HUES6 (cell line): ENCODE results near the gene HBA1.

Experiments used
- H3K27ac ChIP-seq: 2 replicates; pipeline ENCODE4 v1.7.0; 2013; ENCODE audit warnings: low read depth, mild to moderate bottlenecking, low read length, inconsistent platforms
- H3K27me3 ChIP-seq: 2 replicates; pipeline ENCODE4 v1.6.1; 2013; ENCODE audit warnings: low read length; ENCODE audit not compliant: control insufficient read depth, insufficient read depth
- H3K36me3 ChIP-seq: 2 replicates; pipeline ENCODE4 v1.6.1; 2013; ENCODE audit warnings: low read length; ENCODE audit not compliant: control insufficient read depth, insufficient read depth
- H3K4me1 ChIP-seq: 2 replicates; pipeline ENCODE4 v1.6.1; 2013; ENCODE audit warnings: low read length; ENCODE audit not compliant: control insufficient read depth, insufficient read depth
- H3K4me3 ChIP-seq: 2 replicates; pipeline ENCODE4 v1.5.1; 2013; ENCODE audit warnings: low read depth, low read length
- H3K9ac ChIP-seq: one replicate; pipeline ENCODE4 v1.6.1; 2013; ENCODE audit warnings: mild to moderate bottlenecking, low read length
- H3K9me3 ChIP-seq: 2 replicates; pipeline ENCODE4 v1.6.1; 2013; ENCODE audit warnings: low read depth, low read length; ENCODE audit not compliant: control insufficient read depth, insufficient read depth

The HBA1 gene

DNA sequence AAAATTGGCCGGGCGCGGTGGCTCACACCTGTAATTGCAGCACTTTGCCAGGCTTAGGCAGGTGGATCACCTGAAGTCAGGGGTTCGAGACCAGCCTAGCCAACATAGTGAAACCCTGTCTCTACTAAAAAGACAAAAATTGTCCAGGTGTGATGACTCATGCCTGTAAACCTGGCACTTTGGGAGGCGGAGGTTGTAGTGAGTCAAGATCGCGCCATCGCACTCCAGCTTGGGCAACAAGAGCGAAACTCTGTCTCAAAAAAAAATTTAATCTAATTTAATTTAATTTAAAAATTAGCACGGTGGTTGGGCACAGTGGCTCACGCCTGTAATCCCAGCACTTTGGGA, 2.2 kb downstream of the HBA1 start:
- H3K4me3 ChIP-seq: no peak overlapping the region
- peaks cover 71% of the 10 kb centered on the region for H3K27me3 ChIP-seq
- no peak overlapping the region for H3K27ac ChIP-seq
- no peaks in the 10 kb centered on the region for H3K9me3 ChIP-seq
- no peak overlapping the region for H3K9ac ChIP-seq
- no peaks in the 10 kb centered on the region; the same call in 1 of the 2 replicates for H3K36me3 ChIP-seq
- H3K4me1 ChIP-seq: peaks cover 13% of the 10 kb centered on the region

DNA sequence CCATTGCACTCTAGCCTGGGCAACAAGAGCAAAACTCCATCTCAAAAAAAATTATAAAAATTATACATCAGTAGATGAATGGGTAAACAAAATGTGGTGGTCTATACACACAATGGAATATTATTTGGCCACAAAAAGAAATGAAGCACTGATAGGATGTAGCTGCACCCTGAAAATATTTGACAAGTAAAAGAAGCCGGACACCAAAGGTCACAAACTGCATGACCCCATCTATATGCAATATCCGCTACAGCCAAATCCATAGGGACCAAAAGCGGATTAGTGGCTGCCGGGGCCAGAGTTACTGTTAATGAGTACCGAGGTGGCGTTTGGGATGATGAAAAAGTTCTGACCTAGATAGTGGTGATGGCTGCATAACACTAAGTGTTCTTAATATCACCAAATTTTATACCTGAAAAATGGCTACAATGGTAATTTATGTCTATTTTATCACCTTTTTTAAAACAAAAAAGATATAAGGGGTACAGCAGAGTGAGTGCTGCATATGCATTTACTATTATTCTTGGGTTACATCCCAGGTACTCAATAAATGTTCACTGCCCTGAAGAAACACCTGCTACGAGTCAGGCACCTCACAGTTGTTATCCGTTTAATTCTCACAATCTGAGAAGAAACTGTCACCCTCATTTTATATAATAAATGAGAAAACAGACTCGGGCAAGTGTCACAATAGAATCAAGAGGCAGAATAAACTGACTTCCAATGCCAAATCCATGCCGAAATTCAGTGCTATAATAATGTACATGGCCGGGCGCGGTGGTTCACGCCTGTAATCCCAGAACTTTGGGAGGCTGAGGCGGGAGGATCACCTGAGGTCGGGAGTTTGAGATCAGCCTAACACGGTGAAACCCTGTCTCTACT, 3.0 kb downstream of the HBA1 start:
- peaks cover 4% of the 10 kb centered on the region for H3K36me3 ChIP-seq
- H3K4me1 ChIP-seq: peaks cover 9% of the 10 kb centered on the region
- H3K9ac ChIP-seq: no peak overlapping the region
- no peak overlapping the region for H3K4me3 ChIP-seq
- no peak overlapping the region for H3K27ac ChIP-seq
- peaks cover 63% of the 10 kb centered on the region for H3K27me3 ChIP-seq
- no peaks in the 10 kb centered on the region for H3K9me3 ChIP-seq

DNA sequence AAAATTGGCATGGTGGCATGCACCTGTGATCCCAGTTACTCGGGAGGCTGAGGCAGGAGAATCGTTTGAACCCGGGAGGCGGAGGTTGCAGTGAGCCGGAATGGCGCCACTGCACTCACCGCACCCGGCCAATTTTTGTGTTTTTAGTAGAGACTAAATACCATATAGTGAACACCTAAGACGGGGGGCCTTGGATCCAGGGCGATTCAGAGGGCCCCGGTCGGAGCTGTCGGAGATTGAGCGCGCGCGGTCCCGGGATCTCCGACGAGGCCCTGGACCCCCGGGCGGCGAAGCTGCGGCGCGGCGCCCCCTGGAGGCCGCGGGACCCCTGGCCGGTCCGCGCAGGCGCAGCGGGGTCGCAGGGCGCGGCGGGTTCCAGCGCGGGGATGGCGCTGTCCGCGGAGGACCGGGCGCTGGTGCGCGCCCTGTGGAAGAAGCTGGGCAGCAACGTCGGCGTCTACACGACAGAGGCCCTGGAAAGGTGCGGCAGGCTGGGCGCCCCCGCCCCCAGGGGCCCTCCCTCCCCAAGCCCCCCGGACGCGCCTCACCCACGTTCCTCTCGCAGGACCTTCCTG, 3.7 kb downstream of the HBA1 start, which contains the start of gene HBQ1:
TSS of gene HBQ1 (plus strand) at position 359 of the 575 bp plus-strand sequence. CDS start at position 387, 28 bp downstream.
- Histone ChIP-seq H3K9ac (peak within 1 kb of the TSS; percentile 54), H3K27me3 (peaks cover 56% of the 10 kb centered on the region), H3K27ac (no peak within 1 kb of the TSS), H3K36me3 (peaks cover 8% of the 10 kb centered on the region), H3K4me1 (peaks cover 7% of the 10 kb centered on the region; the same call in 1 of the 2 replicates), H3K9me3 (no peaks in the 10 kb centered on the region), H3K4me3 (peak within 1 kb of the TSS; percentile 66)

DNA sequence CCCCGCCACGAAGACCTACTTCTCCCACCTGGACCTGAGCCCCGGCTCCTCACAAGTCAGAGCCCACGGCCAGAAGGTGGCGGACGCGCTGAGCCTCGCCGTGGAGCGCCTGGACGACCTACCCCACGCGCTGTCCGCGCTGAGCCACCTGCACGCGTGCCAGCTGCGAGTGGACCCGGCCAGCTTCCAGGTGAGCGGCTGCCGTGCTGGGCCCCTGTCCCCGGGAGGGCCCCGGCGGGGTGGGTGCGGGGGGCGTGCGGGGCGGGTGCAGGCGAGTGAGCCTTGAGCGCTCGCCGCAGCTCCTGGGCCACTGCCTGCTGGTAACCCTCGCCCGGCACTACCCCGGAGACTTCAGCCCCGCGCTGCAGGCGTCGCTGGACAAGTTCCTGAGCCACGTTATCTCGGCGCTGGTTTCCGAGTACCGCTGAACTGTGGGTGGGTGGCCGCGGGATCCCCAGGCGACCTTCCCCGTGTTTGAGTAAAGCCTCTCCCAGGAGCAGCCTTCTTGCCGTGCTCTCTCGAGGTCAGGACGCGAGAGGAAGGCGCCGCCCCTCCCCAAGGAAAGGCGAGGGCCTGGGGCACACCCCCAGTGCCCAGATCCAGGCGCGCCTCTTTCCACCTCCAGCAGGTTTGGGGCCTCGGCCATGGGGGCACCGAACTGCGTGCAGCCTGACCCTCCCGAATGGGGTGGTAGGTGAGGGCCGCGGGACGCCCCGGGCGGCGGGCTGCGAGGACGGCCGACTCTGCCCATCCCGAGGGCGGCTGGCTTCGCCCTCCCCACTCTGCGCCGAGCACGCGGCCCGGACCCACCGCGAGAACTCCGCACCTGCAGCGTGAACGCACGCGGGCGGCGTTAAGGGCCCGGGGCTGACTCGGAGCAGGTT, 4.4 kb downstream of the HBA1 start:
- Histone ChIP-seq H3K4me1 (peaks cover 4% of the 10 kb centered on the region; the same call in 1 of the 2 replicates), H3K4me3 (peak overlapping the region; percentile 66), H3K9me3 (no peaks in the 10 kb centered on the region), H3K36me3 (peaks cover 15% of the 10 kb centered on the region), H3K27ac (no peak overlapping the region), H3K27me3 (peaks cover 49% of the 10 kb centered on the region), H3K9ac (peak overlapping the region; percentile 54)

DNA sequence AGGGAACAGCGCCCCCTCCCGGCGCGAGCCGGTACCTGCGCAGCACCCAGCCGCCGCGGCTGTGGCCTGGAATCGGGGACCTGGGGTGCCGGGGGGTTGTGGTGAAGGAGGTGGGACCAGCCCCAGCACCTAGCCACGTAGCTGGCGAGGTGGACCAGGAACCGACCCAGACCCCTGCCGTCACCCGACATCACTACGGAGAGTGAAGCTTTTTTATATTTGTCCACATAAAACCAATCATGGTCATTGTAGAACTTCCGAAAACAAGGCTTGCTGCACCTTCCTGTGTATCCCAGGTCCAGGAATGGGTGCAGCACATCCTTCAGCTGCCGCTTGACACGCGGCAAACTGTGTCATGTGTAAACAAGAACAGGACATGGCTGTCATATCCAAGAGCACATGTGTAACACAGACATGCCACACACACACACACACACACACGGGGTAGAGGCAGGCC, 5.1 kb downstream of the HBA1 start:
- H3K27ac ChIP-seq: no peak overlapping the region
- H3K27me3 ChIP-seq: peaks cover 45% of the 10 kb centered on the region
- H3K9me3 ChIP-seq: no peaks in the 10 kb centered on the region
- H3K9ac ChIP-seq: no peak overlapping the region
- no peak overlapping the region for H3K4me3 ChIP-seq
- H3K4me1 ChIP-seq: peaks cover 4% of the 10 kb centered on the region; the same call in 1 of the 2 replicates
- peaks cover 15% of the 10 kb centered on the region for H3K36me3 ChIP-seq

- H3K27ac ChIP-seq: no peak overlapping the region
- no peaks in the 10 kb centered on the region for H3K9me3 ChIP-seq
- H3K9ac ChIP-seq: no peak overlapping the region
- no peak overlapping the region for H3K4me3 ChIP-seq
- H3K27me3 ChIP-seq: peaks cover 32% of the 10 kb centered on the region
- H3K4me1 ChIP-seq: peaks cover 4% of the 10 kb centered on the region; the same call in 1 of the 2 replicates
- H3K36me3 ChIP-seq: peaks cover 24% of the 10 kb centered on the region
Measured at GRCh38 chr16:183005-183404, 6.5 kb downstream of the HBA1 start.

GRCh38 chr16:185213-185612, 8.7 kb downstream of the HBA1 start:
- Histone ChIP-seq H3K9ac (no peak overlapping the region), H3K27ac (no peak overlapping the region), H3K4me3 (no peak overlapping the region), H3K9me3 (no peaks in the 10 kb centered on the region), H3K36me3 (peaks cover 45% of the 10 kb centered on the region), H3K4me1 (peaks cover 4% of the 10 kb centered on the region; the same call in 1 of the 2 replicates), H3K27me3 (peaks cover 10% of the 10 kb centered on the region)

- Histone ChIP-seq H3K36me3 (peaks cover 50% of the 10 kb centered on the region), H3K9ac (no peak overlapping the region), H3K4me3 (no peak overlapping the region), H3K9me3 (no peaks in the 10 kb centered on the region), H3K27ac (no peak overlapping the region), H3K4me1 (peaks cover 4% of the 10 kb centered on the region; the same call in 1 of the 2 replicates), H3K27me3 (peaks cover 6% of the 10 kb centered on the region)
Measured at GRCh38 chr16:185691-186090, 9.2 kb downstream of the HBA1 start.

- no peak overlapping the region for H3K9ac ChIP-seq
- no peak overlapping the region for H3K27ac ChIP-seq
- H3K36me3 ChIP-seq: peaks cover 67% of the 10 kb centered on the region
- no peaks in the 10 kb centered on the region for H3K4me1 ChIP-seq
- H3K4me3 ChIP-seq: no peak overlapping the region
- H3K9me3 ChIP-seq: no peaks in the 10 kb centered on the region
- H3K27me3 ChIP-seq: no peaks in the 10 kb centered on the region
Measured at GRCh38 chr16:187330-187729, 10.8 kb downstream of the HBA1 start.

GRCh38 chr16:188674-189073, 12.2 kb downstream of the HBA1 start:
- no peaks in the 10 kb centered on the region for H3K27me3 ChIP-seq
- peaks cover 80% of the 10 kb centered on the region for H3K36me3 ChIP-seq
- H3K9me3 ChIP-seq: no peaks in the 10 kb centered on the region
- H3K27ac ChIP-seq: no peak overlapping the region
- no peak overlapping the region for H3K4me3 ChIP-seq
- H3K9ac ChIP-seq: no peak overlapping the region
- H3K4me1 ChIP-seq: no peaks in the 10 kb centered on the region
